HTR-8/SVneo (cell line): ENCODE measurements around the gene IL17RD.

Experiments used
- DNase-seq: peaks from one replicate; pipeline ENCODE4 v3.0.0; 2011; ENCODE audit warnings: low spot score, mixed read lengths; ENCODE audit not compliant: insufficient read length
- FAIRE-seq: peaks from 2 replicates; lab custom pipeline; 2011; peaks lifted over from hg19 to GRCh38; lab: Jason Lieb, UNC

Gene IL17RD

GRCh38 chr3:57076422-57076951 is 88.7 kb downstream of the IL17RD start:
- FAIRE-seq (no peak), DNase-seq (no peak)

GRCh38 chr3:57074135-57074534 is 91.0 kb downstream of the IL17RD start:
- FAIRE-seq (no peak), DNase-seq (no peak)

- DNase-seq (no peak), FAIRE-seq (no peak)
Observed at GRCh38 chr3:57073628-57074027, 91.5 kb downstream of the IL17RD start.

GRCh38 chr3:57069503-57069902 is 95.7 kb downstream of the IL17RD start:
- FAIRE-seq (no peak), DNase-seq (no peak)

- FAIRE-seq, result peak; percentile 88
- DNase-seq, result peak; percentile 49
Observed at GRCh38 chr3:57068437-57069089, 96.6 kb downstream of the IL17RD start.

- no peak for DNase-seq
- FAIRE-seq, result no peak
Observed at GRCh38 chr3:57066471-57066870, 98.7 kb downstream of the IL17RD start.

- DNase-seq (no peak), FAIRE-seq (peak; percentile 40)
Observed at GRCh38 chr3:57065588-57065987, 99.6 kb downstream of the IL17RD start.

GRCh38 chr3:57064572-57064971 is 100.6 kb downstream of the IL17RD start:
- no peak for DNase-seq
- FAIRE-seq, result no peak

- FAIRE-seq, result no peak
- DNase-seq, result no peak
Observed at GRCh38 chr3:57064001-57064400, 101.2 kb downstream of the IL17RD start.

- DNase-seq (no peak), FAIRE-seq (no peak)
Observed at GRCh38 chr3:57063032-57063431, 102.1 kb downstream of the IL17RD start.

GRCh38 chr3:57062101-57062631 is 103.0 kb downstream of the IL17RD start:
- FAIRE-seq (no peak), DNase-seq (no peak)

- FAIRE-seq (no peak), DNase-seq (no peak)
Observed at GRCh38 chr3:57061556-57061955, 103.6 kb downstream of the IL17RD start.

GRCh38 chr3:57060089-57060821 is 104.9 kb downstream of the IL17RD start, which contains the start of gene SPATA12:
TSS of gene SPATA12 (plus strand) at chr3:57060664. CDS start at chr3:57073695, 13,031 bp downstream.
- FAIRE-seq (peak; percentile 64), DNase-seq (peak; percentile 96)

GRCh38 chr3:57059411-57059810 is 105.7 kb downstream of the IL17RD start:
- DNase-seq, result no peak
- no peak for FAIRE-seq

- no peak for FAIRE-seq
- no peak for DNase-seq
Observed at GRCh38 chr3:57057351-57057750, 107.8 kb downstream of the IL17RD start.

- no peak for DNase-seq
- no peak for FAIRE-seq
Observed at GRCh38 chr3:57053122-57053521, 112.0 kb downstream of the IL17RD start.

GRCh38 chr3:57052662-57053061 is 112.5 kb downstream of the IL17RD start:
- DNase-seq (no peak), FAIRE-seq (no peak)

GRCh38 chr3:57048728-57049127 is 116.4 kb downstream of the IL17RD start:
- FAIRE-seq, result no peak
- DNase-seq, result no peak

GRCh38 chr3:57048052-57048671 is 117.0 kb downstream of the IL17RD start:
- FAIRE-seq, result no peak
- DNase-seq, result no peak

GRCh38 chr3:57046101-57046765 is 118.9 kb downstream of the IL17RD start:
- DNase-seq, result no peak
- FAIRE-seq, result no peak
